Upper lobe of left lung (tissue), 4 donors: ENCODE data around the gene PPDPF.

Source experiments
- EP300 ChIP-seq, 4 donors: sonication (generic); formaldehyde crosslinking; IDR thresholded peaks; one replicate each; pipeline ENCODE4 v1.5.1; 2017; ENCODE audit warnings: antibody characterized with exemption in 4 of 4, control low read depth in 2 of 4
- POLR2A ChIP-seq, 4 donors: fragments of 450-650 bp; IDR thresholded peaks; one replicate each; pipeline ENCODE4 v1.5.1; 2016 to 2017; ENCODE audit warnings: antibody characterized with exemption in 4 of 4, mild to moderate bottlenecking in 2 of 4
- POLR2AphosphoS5 ChIP-seq, 2 donors: sonication (generic); formaldehyde crosslinking; IDR thresholded peaks; one replicate each; pipeline ENCODE4 v1.5.1; 2017; ENCODE audit warnings: antibody characterized with exemption in 2 of 2
- TF ChIP-seq, protein P1 (sequence below), 6 experiments: fragments of 450-650 bp in 4 of 6; fragments of 200-600 bp in 2 of 6; sonication (generic) in 2 of 6; IDR thresholded peaks; one replicate each; pipeline ENCODE4 v1.5.1; 2016 to 2019; ENCODE audit warnings: antibody characterized with exemption in 6 of 6

DNA sequence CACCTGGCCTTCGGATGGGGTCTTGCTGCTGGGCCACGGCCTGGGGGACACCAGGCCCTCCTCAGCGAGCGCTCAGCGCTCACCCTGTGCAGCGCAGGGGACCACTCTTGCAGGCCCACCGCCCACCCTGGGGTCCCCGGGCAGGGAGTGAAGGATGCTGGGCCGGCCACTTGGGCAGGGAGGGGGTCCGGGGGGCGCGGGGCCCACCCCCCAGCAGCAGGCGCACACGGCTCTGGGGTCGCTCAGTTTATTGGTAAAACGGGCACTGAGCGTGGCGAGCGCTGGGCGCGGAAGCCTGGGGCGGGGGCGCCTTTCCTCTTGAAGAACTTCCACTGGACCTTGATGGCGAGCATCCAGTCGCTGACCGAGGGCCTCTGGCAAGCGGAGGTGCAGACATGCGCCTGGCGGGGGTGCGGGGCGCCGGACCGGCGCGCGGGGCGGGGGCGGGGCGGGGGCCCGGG, 32.8 kb upstream of the PPDPF start:
- TF ChIP-seq, protein P1, sequence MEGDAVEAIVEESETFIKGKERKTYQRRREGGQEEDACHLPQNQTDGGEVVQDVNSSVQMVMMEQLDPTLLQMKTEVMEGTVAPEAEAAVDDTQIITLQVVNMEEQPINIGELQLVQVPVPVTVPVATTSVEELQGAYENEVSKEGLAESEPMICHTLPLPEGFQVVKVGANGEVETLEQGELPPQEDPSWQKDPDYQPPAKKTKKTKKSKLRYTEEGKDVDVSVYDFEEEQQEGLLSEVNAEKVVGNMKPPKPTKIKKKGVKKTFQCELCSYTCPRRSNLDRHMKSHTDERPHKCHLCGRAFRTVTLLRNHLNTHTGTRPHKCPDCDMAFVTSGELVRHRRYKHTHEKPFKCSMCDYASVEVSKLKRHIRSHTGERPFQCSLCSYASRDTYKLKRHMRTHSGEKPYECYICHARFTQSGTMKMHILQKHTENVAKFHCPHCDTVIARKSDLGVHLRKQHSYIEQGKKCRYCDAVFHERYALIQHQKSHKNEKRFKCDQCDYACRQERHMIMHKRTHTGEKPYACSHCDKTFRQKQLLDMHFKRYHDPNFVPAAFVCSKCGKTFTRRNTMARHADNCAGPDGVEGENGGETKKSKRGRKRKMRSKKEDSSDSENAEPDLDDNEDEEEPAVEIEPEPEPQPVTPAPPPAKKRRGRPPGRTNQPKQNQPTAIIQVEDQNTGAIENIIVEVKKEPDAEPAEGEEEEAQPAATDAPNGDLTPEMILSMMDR (IDR thresholded peaks at IDR 0.05), result no peak
- TF ChIP-seq EP300 (IDR thresholded peaks at IDR 0.05) (no peak), POLR2A (IDR thresholded peaks at IDR 0.05) (no peak), POLR2AphosphoS5 (IDR thresholded peaks at IDR 0.05) (no peak)
